A549 (cell line): Measurements from ENCODE around the gene ADAMTSL4.

Experiments used
- NPAS2 ChIP-seq: fragments of 250-450 bp; sonication (Bioruptor Pico); IDR thresholded peaks from 2 replicates; pipeline ENCODE4 v1.8.0; 2022; ENCODE audit warnings: mild to moderate bottlenecking, moderate library complexity, borderline replicate concordance
- PHF8 ChIP-seq: fragments of 200-600 bp; sonication (generic); IDR thresholded peaks from 2 replicates; pipeline ENCODE4 v1.6.1; 2016; ENCODE audit warnings: low read depth, mild to moderate bottlenecking, antibody characterized with exemption, moderate library complexity, borderline replicate concordance
- RAD21 ChIP-seq, 2 experiments: fragments of >200 bp in 1 of 2; sonication (Bioruptor Twin) in 1 of 2; formaldehyde crosslinking in 1 of 2; IDR thresholded peaks in 1 of 2; conservative IDR thresholded peaks in 1 of 2; 2 replicates in 1 of 2; 3 replicates in 1 of 2; pipeline ENCODE4 v1.6.1; 2012 to 2018; ENCODE audit warnings: inconsistent platforms in 1 of 2
- REST ChIP-seq: fragments of 200-600 bp; sonication (generic); IDR thresholded peaks from 2 replicates; pipeline ENCODE4 v1.6.1; 2016; ENCODE audit warnings: antibody characterized with exemption, mild to moderate bottlenecking, moderate library complexity
- USF2 ChIP-seq: fragments of 450-650 bp; IDR thresholded peaks from 2 replicates; pipeline ENCODE4 v1.6.1; 2014; ENCODE audit warnings: antibody characterized with exemption

- TF ChIP-seq USF2 (no peak), REST (no peak), PHF8 (no peak), NPAS2 (CRISPR knock-in tag) (no peak), RAD21 (conservative IDR thresholded peaks at IDR 0.05 in 1 of 2, IDR thresholded peaks at IDR 0.05 in 1 of 2) (no peak)
These were observed 40.2 kb upstream of the ADAMTSL4 start for GRCh38 chr1:150508982-150509381.
